Fibroblast of lung (primary cell): Measurements from ENCODE around the gene SLC5A8. TPM values are rescaled to one million over a fixed set of nuclear protein-coding genes. Genes with fewer than 3 reads are reported as not detected.

Experiments
- DNase-seq, 2 donors: peaks; one replicate each; pipeline versions ENCODE4 v3.0.0 to v3.0.0-alpha.2; 2010; ENCODE audit warnings: low read depth in 2 of 2
- H2AFZ ChIP-seq: 2 replicates; pipeline ENCODE4 v1.5.1; 2012; ENCODE audit warnings: low read length, control low read depth, inconsistent platforms
- H3K27ac ChIP-seq: 2 replicates; pipeline ENCODE4 v1.5.1; 2011; ENCODE audit warnings: low read length, control low read depth; ENCODE audit not compliant: insufficient read depth
- H3K27me3 ChIP-seq: 2 replicates; pipeline ENCODE4 v1.5.1; 2011; ENCODE audit warnings: mild to moderate bottlenecking, low read length; ENCODE audit not compliant: control insufficient read depth, insufficient read depth
- H3K36me3 ChIP-seq: 2 replicates; pipeline ENCODE4 v1.5.1; 2011; ENCODE audit warnings: low read length; ENCODE audit not compliant: control insufficient read depth, insufficient read depth
- H3K4me1 ChIP-seq: 2 replicates; pipeline ENCODE4 v1.5.1; 2011; ENCODE audit warnings: low read length; ENCODE audit not compliant: control insufficient read depth, insufficient read depth; ENCODE audit errors: extremely low read depth
- H3K4me2 ChIP-seq: 2 replicates; pipeline ENCODE4 v1.5.1; 2011; ENCODE audit warnings: low read length, control low read depth; ENCODE audit not compliant: insufficient read depth; ENCODE audit errors: extremely low read depth
- H3K4me3 ChIP-seq, 4 experiments: fragments of 200-600 bp in 1 of 4; sonication (generic) in 1 of 4; replicated peaks in 1 of 4; 2 replicates each; pipeline ENCODE4 v1.5.1; 2011 to 2016; ENCODE audit warnings: low read length in 4 of 4, low read depth in 3 of 4, mild to moderate bottlenecking in 3 of 4, control low read depth in 2 of 4, inconsistent platforms in 1 of 4, mixed read lengths in 1 of 4; ENCODE audit not compliant: insufficient read depth in 1 of 4; ENCODE audit errors: control extremely low read depth in 1 of 4
- H3K79me2 ChIP-seq: 2 replicates; pipeline ENCODE4 v1.5.1; 2012; ENCODE audit warnings: mild to moderate bottlenecking, low read length, inconsistent platforms; ENCODE audit not compliant: control insufficient read depth, insufficient read depth
- H3K9ac ChIP-seq: 2 replicates; pipeline ENCODE4 v1.5.1; 2011; ENCODE audit warnings: mild to moderate bottlenecking, low read length, control low read depth; ENCODE audit not compliant: insufficient read depth
- H3K9me3 ChIP-seq: 2 replicates; pipeline ENCODE4 v1.5.1; 2012; ENCODE audit warnings: low read depth, low read length; ENCODE audit not compliant: control insufficient read depth, insufficient read depth
- H4K20me1 ChIP-seq: 2 replicates; pipeline ENCODE4 v1.5.1; 2011; ENCODE audit warnings: low read length; ENCODE audit not compliant: control insufficient read depth, insufficient read depth; ENCODE audit errors: extremely low read depth
- CTCF ChIP-seq, 2 donors: IDR thresholded peaks in 1 of 2; conservative IDR thresholded peaks in 1 of 2; 1 replicate in 1 of 2; 2 replicates in 1 of 2; pipeline ENCODE4 v1.5.1; 2011 to 2012; ENCODE audit warnings: low read length in 2 of 2, control low read depth in 1 of 2, inconsistent platforms in 1 of 2, low read depth in 1 of 2, mild to moderate bottlenecking in 1 of 2
- EZH2 ChIP-seq: IDR thresholded peaks from 2 replicates; pipeline ENCODE4 v1.5.1; 2012; ENCODE audit warnings: low read length, control low read depth, mild to moderate bottlenecking; ENCODE audit errors: missing control alignments
- polyA plus RNA-seq, 2 donors: library from polyadenylated mRNA; depleted of rRNA in 1 of 2; stranded (reverse) in 1 of 2; unstranded in 1 of 2; fragments of >200 nt; gene quantifications; 2 replicates each; pipeline ENCODE4 v1.2.1, GENCODE V29; 2011 to 2012; ENCODE audit warnings: missing spikeins in 1 of 2
- total RNA-seq: library from RNA; depleted of rRNA; stranded (reverse); fragments of >200 nt; gene quantifications from 2 replicates; pipeline ENCODE4 v1.2.1, GENCODE V29; 2014

Gene SLC5A8
- total and polyA plus RNA-seq, 2 donors (not counting 1 experiment from before 2014, with no cell fraction given): not detected

DNA sequence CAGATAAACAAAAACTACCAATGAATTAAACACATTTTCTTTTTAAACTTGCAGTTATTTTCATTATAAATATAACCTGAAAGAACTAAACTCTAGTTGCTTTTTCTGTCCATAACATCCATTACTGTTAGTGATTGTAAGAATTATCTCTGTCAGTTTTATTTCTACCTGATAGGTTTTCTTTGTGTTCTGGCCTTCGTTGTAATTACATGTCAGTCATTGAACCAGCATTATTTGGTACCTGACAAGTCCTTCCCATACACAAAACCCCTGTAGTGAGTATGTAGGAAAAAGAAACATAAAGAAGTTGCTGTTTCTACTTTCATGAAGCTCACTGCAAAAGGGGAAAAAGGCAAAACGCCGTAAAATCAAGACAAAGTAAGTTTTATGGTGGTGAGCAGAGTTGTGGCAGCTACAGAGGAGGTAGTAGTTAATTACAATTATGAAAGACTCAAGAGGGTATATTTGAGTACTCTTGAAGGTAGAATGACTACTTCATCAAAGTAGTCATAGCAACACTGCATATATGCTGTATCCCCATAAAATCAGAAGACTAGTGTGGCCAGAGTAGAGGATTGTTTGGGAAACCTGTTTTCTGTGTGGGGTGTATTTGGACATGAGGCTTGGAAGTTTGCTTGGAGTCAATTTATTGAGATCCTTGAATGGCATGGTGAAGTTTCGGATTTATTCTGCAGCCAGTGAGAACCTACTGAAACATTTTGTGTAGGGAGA is 102.8 kb downstream of the SLC5A8 start:
- H4K20me1 ChIP-seq: no peaks in the 10 kb centered on the region
- no peak overlapping the region for H3K4me2 ChIP-seq
- H3K27me3 ChIP-seq: no peaks in the 10 kb centered on the region
- H3K4me3 ChIP-seq: no peak overlapping the region
- no peaks in the 10 kb centered on the region for H3K4me1 ChIP-seq
- no peak for TF ChIP-seq EZH2
- no peak for TF ChIP-seq CTCF (conservative IDR thresholded peaks at IDR 0.05 in 1 of 2, IDR thresholded peaks at IDR 0.05 in 1 of 2; ENCODE audit: low read depth in 1 of 2, low read length in 2 of 2)
- H3K36me3 ChIP-seq: no peaks in the 10 kb centered on the region
- DNase-seq: no peak
- H3K27ac ChIP-seq: no peak overlapping the region
- H2AFZ ChIP-seq: no peak overlapping the region
- H3K9ac ChIP-seq: no peak overlapping the region
- no peaks in the 10 kb centered on the region for H3K9me3 ChIP-seq
- H3K79me2 ChIP-seq: no peaks in the 10 kb centered on the region

Other genes with a start within 250 kb of the SLC5A8 start
- gene UTP20, start 69.9 kb upstream of the SLC5A8 start, total RNA-seq: 13.1 and 13.7 TPM in 2 replicates
- gene UTP20, start 69.9 kb upstream of the SLC5A8 start, polyA plus RNA-seq: 13.3 and 16.4 TPM in 2 replicates
- 76.3 and 92.6 TPM in 2 replicates for gene ARL1, start 197.5 kb upstream of the SLC5A8 start, total RNA-seq
- gene ARL1, start 197.5 kb upstream of the SLC5A8 start, polyA plus RNA-seq: 115 and 147 TPM in 2 replicates